WERI-Rb-1 (cell line): ENCODE results near the gene GRHL1.

ENCODE experiments used
- DNase-seq: peaks from one replicate; pipeline ENCODE4 v3.0.0-alpha.2; 2020
- H3K27ac ChIP-seq: fragments of 250-450 bp; sonication (Bioruptor Pico); 2 replicates; pipeline ENCODE4 v1.5.1; 2020; ENCODE audit warnings: mild to moderate bottlenecking, moderate library complexity
- H3K27me3 ChIP-seq: fragments of 250-450 bp; sonication (Bioruptor Pico); 2 replicates; pipeline ENCODE4 v1.5.1; 2021; ENCODE audit warnings: mild to moderate bottlenecking, low read depth, moderate library complexity; ENCODE audit not compliant: insufficient read depth, severe bottlenecking
- H3K36me3 ChIP-seq: fragments of 250-450 bp; sonication (Bioruptor Pico); 2 replicates; pipeline ENCODE4 v1.5.1; 2020; ENCODE audit warnings: mild to moderate bottlenecking, moderate library complexity
- H3K4me3 ChIP-seq: 2 replicates; pipeline ENCODE4 v1.5.1; 2011; ENCODE audit warnings: low read depth, mild to moderate bottlenecking, control low read depth, low read length
- H3K9me3 ChIP-seq: fragments of 250-450 bp; sonication (Bioruptor Pico); 2 replicates; pipeline ENCODE4 v1.5.1; 2021; ENCODE audit warnings: mild to moderate bottlenecking, moderate library complexity; ENCODE audit not compliant: severe bottlenecking
- CTCF ChIP-seq: IDR thresholded peaks from 2 replicates; pipeline ENCODE4 v1.5.1; 2011; ENCODE audit warnings: low read depth, mild to moderate bottlenecking, control low read depth, inconsistent platforms, low read length

The GRHL1 gene

DNA sequence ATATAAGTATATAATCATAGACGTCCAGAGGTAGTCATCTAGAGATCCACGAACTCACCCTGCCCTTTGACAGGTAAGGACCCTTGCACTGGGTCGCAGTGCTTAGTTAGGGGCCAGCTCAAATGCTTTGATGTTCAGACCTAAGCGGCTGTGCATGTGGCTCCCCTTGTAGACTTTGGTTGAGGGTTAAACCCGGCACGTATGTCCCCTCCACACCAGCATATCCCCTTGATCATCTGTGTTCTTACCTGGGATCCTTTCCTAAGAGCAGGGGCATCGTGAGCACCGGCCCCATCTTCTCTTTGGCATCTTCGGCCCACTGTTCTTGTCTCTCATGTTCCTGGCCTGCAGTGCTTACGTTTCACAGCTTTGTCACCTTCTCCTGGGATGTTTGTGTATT, 31.4 kb downstream of the GRHL1 start:
- no peak overlapping the region for H3K4me3 ChIP-seq
- H3K9me3 ChIP-seq = no peaks in the 10 kb centered on the region
- TF ChIP-seq CTCF = no peak
- peaks cover 27% of the 10 kb centered on the region for H3K36me3 ChIP-seq
- DNase-seq = no peak
- H3K27me3 ChIP-seq = no peaks in the 10 kb centered on the region
- no peak overlapping the region for H3K27ac ChIP-seq

DNA sequence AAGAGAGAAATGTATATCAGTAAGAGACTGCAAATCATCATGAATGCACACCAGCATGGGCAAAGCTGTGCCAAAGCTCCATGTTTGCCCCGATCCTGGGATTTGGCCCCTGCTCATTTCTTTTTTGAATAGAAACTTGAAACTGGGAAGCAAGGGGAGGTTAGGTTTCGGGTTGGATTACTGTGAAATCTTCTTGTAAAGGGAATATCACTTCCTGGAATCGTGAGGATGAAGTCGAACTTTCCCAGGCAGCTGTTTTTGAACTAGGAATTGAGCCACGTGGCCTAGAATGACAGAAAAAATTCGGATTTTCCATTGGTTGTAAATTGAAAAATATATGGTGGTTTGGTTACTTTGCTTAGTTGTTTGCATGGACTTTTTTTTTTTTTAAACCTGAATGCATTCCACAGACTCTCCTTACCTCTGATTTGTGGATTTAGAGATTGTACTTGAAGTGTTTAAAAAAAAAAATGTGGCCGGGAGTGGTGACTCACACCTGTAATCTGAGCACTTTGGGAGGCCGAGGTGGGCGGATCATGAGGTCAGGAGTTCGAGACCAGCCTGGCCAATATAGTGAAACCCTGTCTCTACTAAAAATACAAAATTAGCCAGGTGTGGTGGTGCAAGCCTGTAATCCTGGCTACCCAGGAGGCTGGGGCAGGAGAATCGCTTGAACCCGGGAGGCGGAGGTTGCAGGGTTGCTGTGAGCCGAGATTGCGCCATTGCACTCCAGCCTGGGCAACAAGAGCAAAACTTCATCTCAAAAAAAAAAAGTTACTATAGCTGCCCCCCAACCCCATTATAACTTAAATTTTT, 32.1 kb downstream of the GRHL1 start:
- H3K4me3 ChIP-seq = no peak overlapping the region
- no peak for TF ChIP-seq CTCF
- H3K27me3 ChIP-seq = no peaks in the 10 kb centered on the region
- H3K27ac ChIP-seq = no peak overlapping the region
- no peaks in the 10 kb centered on the region for H3K9me3 ChIP-seq
- no peak for DNase-seq
- peaks cover 23% of the 10 kb centered on the region for H3K36me3 ChIP-seq

DNA sequence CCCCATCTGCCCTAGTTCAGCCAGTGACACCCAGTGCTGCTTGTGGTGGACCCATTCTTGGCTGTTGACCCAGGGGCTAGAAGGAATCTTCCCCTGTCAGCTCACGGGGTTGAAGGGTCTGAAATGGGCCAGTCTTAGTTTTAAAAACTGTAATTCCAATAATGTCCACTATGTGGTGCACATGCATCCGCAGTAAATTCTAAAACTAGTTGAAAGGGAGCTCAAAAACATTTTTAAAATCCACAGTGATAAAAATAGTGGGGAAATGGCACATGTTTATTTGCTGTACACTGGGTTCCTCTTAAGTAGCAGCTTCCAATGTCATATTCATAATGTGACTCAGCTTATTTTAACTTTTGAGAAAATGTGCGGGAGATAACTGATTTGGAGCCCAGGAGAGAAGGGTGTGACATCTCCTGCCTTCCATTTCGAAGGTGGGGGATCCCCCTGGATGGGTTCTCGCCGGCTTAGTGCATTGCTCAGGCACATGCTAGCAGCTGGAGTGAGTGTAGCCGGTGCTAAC, 32.8 kb downstream of the GRHL1 start:
- DNase-seq = no peak
- no peak overlapping the region for H3K4me3 ChIP-seq
- peak; percentile 42; the same call in 1 of the 2 replicates for TF ChIP-seq CTCF
- no peaks in the 10 kb centered on the region for H3K27me3 ChIP-seq
- H3K27ac ChIP-seq = no peak overlapping the region
- H3K36me3 ChIP-seq = peaks cover 22% of the 10 kb centered on the region
- no peaks in the 10 kb centered on the region for H3K9me3 ChIP-seq

DNA sequence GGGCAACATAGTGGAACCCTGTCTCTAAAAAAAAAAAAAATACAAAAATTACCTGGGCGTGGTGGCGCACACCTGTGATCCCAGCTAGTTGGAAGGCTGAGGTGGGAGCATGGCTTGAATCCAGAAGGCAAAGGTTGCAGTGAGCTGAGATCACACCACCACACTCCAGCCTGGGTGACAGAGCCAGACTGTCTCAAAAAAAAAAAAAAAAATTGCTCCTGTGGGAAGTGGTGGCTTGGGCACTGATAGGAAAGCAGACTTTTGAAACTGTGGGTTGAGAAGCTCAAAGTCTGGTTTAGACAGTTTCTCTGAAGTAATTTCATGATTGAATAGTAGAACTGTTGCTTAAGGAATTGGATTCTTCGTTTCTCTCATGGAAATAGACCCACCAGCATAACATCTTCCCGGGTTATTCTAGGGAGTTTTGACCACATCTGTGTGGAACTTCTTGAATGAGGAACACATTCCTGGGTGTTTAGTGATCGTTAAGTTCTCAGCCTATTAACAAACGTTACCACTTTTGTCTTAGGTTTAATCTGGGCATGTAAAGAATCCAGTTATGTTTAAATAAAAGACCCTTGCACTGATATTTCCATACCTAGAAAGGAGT, 33.5 kb downstream of the GRHL1 start:
- H3K27ac ChIP-seq = no peak overlapping the region

DNA sequence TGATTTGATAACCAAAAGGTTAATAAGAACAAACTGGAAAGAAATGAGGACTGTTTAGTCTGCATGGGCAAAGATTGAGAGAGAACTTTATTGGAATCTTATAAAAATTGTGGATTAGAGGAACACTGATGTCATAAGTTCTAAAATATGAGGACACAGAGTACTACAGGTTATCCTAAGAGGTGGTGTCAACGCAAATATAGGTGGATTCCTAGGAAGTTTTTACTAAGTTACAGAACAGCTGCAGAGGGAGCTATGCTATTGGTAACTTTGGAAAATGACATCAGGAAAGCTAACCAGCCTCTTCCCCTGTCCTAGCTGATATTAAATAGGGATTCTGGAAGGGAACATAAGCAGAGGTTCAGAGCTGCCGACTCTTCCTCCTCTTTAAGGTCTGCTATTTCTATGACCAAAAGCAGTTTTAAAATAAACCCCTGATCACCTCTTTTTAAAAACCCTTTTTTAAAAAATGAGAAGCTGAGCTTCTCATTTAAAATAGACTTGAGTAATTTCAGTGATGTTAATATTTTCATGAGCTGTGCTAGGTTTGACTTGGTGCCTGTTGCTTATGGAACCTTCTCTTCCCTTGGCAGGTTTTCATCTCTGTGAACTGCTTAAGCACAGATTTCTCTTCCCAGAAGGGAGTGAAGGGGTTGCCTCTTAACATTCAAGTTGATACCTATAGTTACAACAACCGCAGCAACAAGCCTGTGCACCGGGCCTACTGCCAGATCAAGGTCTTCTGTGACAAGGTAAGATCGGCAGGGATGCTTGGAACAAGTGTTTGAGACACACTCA, 34.2 kb downstream of the GRHL1 start:
- Histone ChIP-seq H3K27me3 (no peaks in the 10 kb centered on the region), H3K36me3 (peaks cover 26% of the 10 kb centered on the region), H3K27ac (no peak overlapping the region), H3K4me3 (no peak overlapping the region), H3K9me3 (no peaks in the 10 kb centered on the region)
- no peak for TF ChIP-seq CTCF
- DNase-seq = no peak

More for the DNA sequence above, 33.5 kb downstream of the GRHL1 start:
- H3K36me3 ChIP-seq = peaks cover 23% of the 10 kb centered on the region
- no peak for TF ChIP-seq CTCF
- no peak overlapping the region for H3K4me3 ChIP-seq
- no peak for DNase-seq
- H3K9me3 ChIP-seq = no peaks in the 10 kb centered on the region
- H3K27me3 ChIP-seq = no peaks in the 10 kb centered on the region
